Effector CD4-positive, alpha-beta T cell (primary cell): Measurements from ENCODE around the gene MSI2.

Experiments used
- DNase-seq: peaks from one replicate; pipeline ENCODE4 v3.0.0-alpha.2; 2020

The MSI2 gene

GRCh38 chr17:57589151-57590034, 333.1 kb downstream of the MSI2 start:
- DNase-seq, result no peak

GRCh38 chr17:57593739-57594462, 337.6 kb downstream of the MSI2 start:
- DNase-seq, result no peak

GRCh38 chr17:57594767-57595166, 338.4 kb downstream of the MSI2 start:
- DNase-seq, result no peak

GRCh38 chr17:57595426-57595825, 339.1 kb downstream of the MSI2 start:
- no peak for DNase-seq

- no peak for DNase-seq
Measured at GRCh38 chr17:57595947-57596695, 339.8 kb downstream of the MSI2 start.

DNA sequence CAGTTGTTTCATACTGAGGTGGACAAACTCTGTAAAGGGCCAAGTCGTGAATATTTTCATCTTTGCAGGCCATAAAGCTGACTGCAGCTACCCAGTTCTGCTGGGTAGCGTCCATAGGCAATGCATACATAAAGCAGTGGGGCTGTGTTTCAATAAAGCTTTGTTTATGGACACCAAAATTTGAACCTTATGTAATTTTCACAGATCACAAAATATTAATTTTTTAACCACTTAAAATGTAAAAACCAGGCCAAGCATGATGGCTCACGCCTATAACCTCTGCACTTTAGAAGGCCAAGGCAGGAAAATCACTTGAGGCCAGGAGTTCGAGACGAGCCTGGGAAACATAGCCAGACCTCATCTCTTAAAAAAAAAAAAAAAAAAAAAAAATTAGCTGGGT, 340.8 kb downstream of the MSI2 start:
- DNase-seq, result no peak

DNA sequence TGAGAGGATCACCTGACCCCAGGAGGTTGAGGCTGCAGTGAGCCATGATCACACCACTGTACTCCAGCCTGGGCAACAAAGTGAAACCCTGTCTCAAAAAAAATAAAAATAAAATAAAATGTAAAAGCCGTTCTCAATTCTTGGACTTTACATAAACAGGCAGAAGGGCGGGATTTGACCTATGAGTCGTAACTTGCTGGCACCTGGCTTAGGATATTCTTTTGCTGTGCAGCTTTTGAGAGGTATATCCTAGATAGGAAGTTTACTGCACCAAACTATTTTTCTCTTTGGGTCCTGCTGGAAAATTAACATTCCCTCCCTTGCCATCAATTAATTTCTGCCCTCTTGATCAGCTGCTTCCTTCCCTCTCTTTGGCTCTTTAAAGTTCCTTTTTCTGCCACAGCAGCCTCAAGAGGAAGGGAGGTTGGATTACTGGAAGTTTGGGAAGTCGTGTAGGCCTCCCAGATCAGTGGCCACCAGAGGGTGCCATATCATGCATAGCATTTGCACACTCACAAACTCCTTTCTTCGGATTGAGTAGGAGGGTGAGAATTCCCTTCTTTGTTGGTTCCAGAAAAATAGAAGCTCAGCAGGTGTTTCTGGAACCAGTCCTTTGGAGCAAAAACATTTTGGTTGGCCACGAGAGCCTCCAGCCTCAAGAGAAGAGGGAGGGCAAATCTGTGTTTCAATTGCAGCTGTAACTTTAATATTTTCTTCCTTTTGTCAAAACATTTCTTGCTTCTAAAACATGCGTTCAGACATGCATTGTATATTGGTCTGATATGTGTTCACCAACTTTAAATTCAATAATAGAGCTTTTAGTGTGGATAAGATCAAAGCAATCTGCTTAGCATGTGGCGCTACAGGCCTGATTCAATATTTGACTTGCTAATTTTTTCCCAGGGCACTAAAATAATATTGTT, 341.5 kb downstream of the MSI2 start:
- no peak for DNase-seq

- no peak for DNase-seq
Measured at GRCh38 chr17:57599271-57600045, 343.1 kb downstream of the MSI2 start.

GRCh38 chr17:57600074-57600473, 343.8 kb downstream of the MSI2 start:
- no peak for DNase-seq

GRCh38 chr17:57601143-57601735, 344.9 kb downstream of the MSI2 start:
- no peak for DNase-seq

- DNase-seq, result no peak
Measured at GRCh38 chr17:57602896-57603295, 346.6 kb downstream of the MSI2 start.

GRCh38 chr17:57603546-57603945, 347.2 kb downstream of the MSI2 start:
- no peak for DNase-seq

- DNase-seq, result peak; percentile 62
Measured at GRCh38 chr17:57603978-57604377, 347.7 kb downstream of the MSI2 start.

DNA sequence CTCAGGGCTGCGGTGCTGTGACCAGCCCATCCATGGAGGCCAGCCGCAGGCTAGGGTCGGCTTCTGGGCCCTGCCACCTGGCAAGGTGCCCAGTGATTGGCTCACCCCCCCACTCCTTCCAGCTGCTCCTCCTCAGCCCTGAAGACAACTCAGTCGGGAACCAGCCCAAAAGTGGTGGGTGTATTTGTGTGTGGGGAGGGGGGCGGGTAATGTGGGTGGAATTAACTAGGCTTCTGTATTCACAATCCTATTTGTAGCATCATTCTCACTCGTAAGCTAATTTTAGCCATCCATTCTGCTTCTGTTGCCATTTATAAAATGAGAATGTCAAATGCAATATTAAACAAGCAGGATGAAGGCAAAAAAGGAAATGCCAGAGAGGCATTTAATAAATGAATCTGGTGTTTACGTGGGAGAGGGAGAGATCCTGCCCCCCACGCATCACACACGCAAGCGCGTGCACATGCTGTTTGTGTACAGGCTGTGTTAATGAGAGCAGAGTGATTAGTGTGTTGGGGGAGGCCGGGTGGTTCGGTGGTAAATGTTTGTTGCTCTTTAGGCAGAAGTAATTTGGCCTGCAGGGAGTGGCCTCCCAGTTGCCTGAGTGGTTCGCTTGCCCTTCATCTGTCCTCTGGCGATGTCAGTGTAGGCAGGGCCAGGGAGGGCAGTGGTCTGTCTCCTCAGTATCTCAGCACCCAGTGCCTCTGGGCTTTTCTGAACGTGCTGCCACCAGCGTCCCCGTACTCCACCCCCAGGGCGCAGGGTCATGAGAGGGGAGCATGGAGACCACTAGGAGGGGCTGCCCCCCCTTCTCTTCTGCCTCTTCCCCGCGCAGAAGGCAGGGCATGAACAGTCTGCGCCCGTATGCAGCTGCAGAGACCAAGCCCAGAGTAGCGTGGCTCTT, 348.7 kb downstream of the MSI2 start:
- DNase-seq, result peak; percentile 15

DNA sequence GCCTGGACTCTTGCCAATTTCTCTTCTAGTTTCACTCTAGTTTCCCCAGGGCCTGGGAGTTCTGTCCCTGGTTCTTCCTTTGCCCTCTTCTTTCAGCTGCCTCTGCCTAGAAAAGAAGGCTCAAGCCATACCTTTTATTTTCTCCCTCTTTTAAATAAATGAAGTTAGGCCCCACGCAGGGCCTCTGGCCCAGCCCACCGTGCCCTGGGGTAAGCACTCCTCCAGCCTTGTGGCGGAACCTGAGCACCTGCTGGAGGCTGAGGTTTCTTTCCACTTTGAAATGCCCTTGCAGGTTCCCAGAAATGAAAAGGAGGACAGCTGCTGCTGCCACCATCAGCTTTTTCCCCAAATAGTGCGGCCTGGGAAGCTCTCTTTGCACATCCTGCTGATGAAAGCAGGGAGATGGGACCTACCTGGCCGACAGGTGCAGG, 349.4 kb downstream of the MSI2 start:
- no peak for DNase-seq

- no peak for DNase-seq
Measured at GRCh38 chr17:57606111-57606875, 350.0 kb downstream of the MSI2 start.

DNA sequence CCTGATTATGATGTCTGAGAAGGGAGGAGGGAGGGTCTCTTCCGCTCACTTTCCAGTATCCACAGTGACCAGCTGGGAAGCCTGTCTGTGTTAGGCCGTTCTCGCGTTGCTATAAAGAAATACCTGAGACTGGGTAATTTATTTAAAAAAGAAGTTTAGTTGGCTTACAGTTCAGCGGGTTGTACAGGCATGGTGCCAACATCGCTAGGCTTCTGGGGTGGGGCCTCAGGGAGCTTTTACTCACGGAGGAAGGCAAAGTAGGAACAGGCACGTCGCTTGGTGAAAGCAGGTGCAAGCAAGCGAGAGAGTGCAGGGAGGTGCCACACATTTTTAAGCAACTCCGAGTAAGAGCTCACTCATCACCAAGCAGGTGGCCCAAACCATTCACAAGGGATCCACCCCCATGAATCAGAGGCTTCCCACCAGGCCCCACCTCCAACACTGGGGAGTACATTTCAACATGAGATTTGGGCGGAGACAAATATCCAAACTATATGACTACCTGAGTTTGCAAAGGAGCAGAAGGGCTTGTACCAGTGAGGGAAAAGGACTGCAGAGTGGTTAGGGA, 351.3 kb downstream of the MSI2 start:
- no peak for DNase-seq

DNA sequence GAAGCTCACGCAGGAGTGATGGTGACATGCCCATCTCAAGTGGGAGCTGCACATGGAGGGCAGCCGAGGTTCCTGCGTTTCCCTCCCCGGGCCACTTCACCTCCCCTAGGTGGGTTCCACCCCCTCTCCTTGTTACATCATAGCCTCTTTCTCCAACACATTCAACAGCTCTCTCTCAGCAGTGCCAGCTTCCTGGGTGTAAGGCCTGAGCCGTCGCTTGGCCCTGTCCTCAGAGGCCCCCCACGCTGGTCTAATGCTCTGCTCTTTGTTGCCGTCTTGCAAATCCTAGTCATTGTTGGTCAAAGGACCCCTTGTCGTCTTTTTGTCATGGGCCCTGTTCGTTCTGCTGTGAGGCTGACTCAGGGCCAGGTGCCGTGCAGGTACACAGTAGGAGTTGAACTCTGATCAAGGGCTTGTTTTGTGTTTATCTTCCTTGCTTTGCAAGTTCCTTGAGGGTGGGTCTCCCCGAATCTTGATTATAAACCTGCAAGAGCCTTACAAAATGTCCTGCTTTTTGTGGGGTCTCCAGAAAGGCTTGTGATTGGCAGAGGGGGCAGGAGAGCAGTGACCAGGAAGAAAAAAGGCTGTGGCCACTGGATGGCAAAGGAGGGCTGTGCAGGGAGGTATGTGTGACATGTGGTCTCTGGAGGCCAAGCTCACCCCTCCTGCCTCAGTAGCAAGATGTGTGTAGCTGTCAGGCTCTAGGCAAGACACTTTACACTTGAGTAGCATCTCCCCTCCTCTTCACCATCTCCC, 352.2 kb downstream of the MSI2 start:
- no peak for DNase-seq
